Hepatocyte (in vitro differentiated cells): ENCODE measurements around the gene GKN1. TPM values are rescaled to one million over a fixed set of nuclear protein-coding genes. Genes with fewer than 3 reads are reported as not detected.

Experiments used
- DNase-seq: peaks from one replicate; pipeline ENCODE4 v3.0.0-alpha.2; 2016; ENCODE audit warnings: low spot score
- H2AFZ ChIP-seq: fragments of 200-600 bp; sonication (generic); 2 replicates; pipeline ENCODE4 v1.6.0; 2016; ENCODE audit warnings: antibody characterized with exemption, mild to moderate bottlenecking
- H3K27ac ChIP-seq: fragments of 200-600 bp; sonication (generic); 2 replicates; pipeline ENCODE4 v1.5.1; 2016; ENCODE audit warnings: mild to moderate bottlenecking
- H3K27me3 ChIP-seq: fragments of 200-600 bp; sonication (generic); 2 replicates; pipeline ENCODE4 v1.6.1; 2016
- H3K36me3 ChIP-seq: fragments of 200-600 bp; sonication (generic); replicated peaks from 2 replicates; pipeline ENCODE4 v1.5.1; 2016; ENCODE audit warnings: low read depth; ENCODE audit not compliant: insufficient read depth
- H3K4me1 ChIP-seq: fragments of 200-600 bp; sonication (generic); 2 replicates; pipeline ENCODE4 v1.5.1; 2016; ENCODE audit warnings: mild to moderate bottlenecking, moderate library complexity; ENCODE audit not compliant: insufficient read depth
- H3K4me2 ChIP-seq: fragments of 200-600 bp; sonication (generic); 2 replicates; pipeline ENCODE4 v1.6.0; 2016
- H3K4me3 ChIP-seq: fragments of 200-600 bp; sonication (generic); 2 replicates; pipeline ENCODE4 v1.5.1; 2016; ENCODE audit warnings: mild to moderate bottlenecking
- H3K79me2 ChIP-seq: fragments of 200-600 bp; sonication (generic); 2 replicates; pipeline ENCODE4 v1.6.0; 2017; ENCODE audit warnings: mild to moderate bottlenecking
- H3K9me2 ChIP-seq: fragments of 200-600 bp; sonication (generic); replicated peaks from 2 replicates; pipeline ENCODE4 v1.6.0; 2017; ENCODE audit warnings: mild to moderate bottlenecking; ENCODE audit not compliant: insufficient read depth
- H3K9me3 ChIP-seq: fragments of 200-600 bp; sonication (generic); 2 replicates; pipeline ENCODE4 v1.5.1; 2016; ENCODE audit warnings: low read depth, mild to moderate bottlenecking
- H4K20me1 ChIP-seq: fragments of 200-600 bp; sonication (generic); 2 replicates; pipeline ENCODE4 v1.6.0; 2016; ENCODE audit warnings: mild to moderate bottlenecking; ENCODE audit not compliant: insufficient read depth, poor library complexity, severe bottlenecking
- EZH2 ChIP-seq: fragments of 200-600 bp; sonication (generic); IDR thresholded peaks from 2 replicates; pipeline ENCODE4 v1.6.1; 2016; ENCODE audit warnings: antibody characterized with exemption, mild to moderate bottlenecking, borderline replicate concordance
- EZH2phosphoT487 ChIP-seq: fragments of 200-600 bp; sonication (generic); IDR thresholded peaks from one replicate; pipeline ENCODE4 v1.6.1; 2018; ENCODE audit warnings: antibody characterized with exemption, mild to moderate bottlenecking, low read depth, moderate library complexity; ENCODE audit not compliant: unreplicated experiment, severe bottlenecking
- WGBS: methylation state at CpG from one replicate; pipeline ENCODE4 v1.1.6; 2016; ENCODE audit warnings: low lambda C conversion rate; ENCODE audit errors: missing lambda C conversion rate; 5-methylcytosine and 5-hydroxymethylcytosine counted together
- polyA plus RNA-seq: library from polyadenylated mRNA; unstranded; fragments of >200 nt; fragmentation: Nextera tagmentation; extraction: Ambion mirVana; gene quantifications from 2 replicates; pipeline ENCODE4 v1.2.1, GENCODE V29; 2016
- total RNA-seq: library from RNA; depleted of rRNA; stranded (reverse); fragments of >200 nt; gene quantifications from 2 replicates; pipeline ENCODE4 v1.2.3, GENCODE V29; 2014
- TF ChIP-seq, protein P1 (sequence below): fragments of 200-600 bp; sonication (generic); IDR thresholded peaks from 2 replicates; pipeline ENCODE4 v1.5.1; 2016; ENCODE audit warnings: antibody characterized with exemption, mild to moderate bottlenecking; ENCODE audit not compliant: poor library complexity

GKN1 gene
- total and polyA plus RNA-seq, 2 experiments from 2014 or later: 0.25 to 0.53 TPM

DNA sequence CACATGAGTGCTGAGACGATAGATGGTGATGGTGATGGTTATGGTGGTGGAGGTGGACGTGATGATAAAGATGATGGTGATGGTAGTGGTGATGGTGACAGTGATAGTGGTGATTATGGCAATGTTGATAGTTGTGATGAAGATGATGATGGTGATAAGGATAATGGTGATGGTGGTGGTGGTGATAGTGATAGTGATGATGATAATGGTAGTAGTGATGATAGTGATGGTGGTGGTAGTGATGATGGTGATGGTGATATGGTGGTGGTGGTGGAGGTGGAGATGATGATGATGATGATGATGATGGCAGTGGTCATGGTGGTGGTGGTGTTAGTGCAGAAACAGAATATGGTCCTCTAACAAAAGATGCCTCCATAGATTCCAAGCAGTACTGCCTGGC, 48.8 kb downstream of the GKN1 start:
- no peak overlapping the region for H3K4me3 ChIP-seq
- no peaks in the 10 kb centered on the region for H3K4me1 ChIP-seq
- no peaks in the 10 kb centered on the region for H3K9me2 ChIP-seq
- H3K4me2 ChIP-seq: no peak overlapping the region
- H3K27me3 ChIP-seq: no peaks in the 10 kb centered on the region
- peaks cover 61% of the 10 kb centered on the region for H3K79me2 ChIP-seq
- no peak overlapping the region for H2AFZ ChIP-seq
- no peaks in the 10 kb centered on the region for H3K9me3 ChIP-seq
- H3K27ac ChIP-seq: no peak overlapping the region
- 95% methylated on average over 2 of the region's 2 CpGs for WGBS
- H3K36me3 ChIP-seq: no peaks in the 10 kb centered on the region
- TF ChIP-seq, protein P1, sequence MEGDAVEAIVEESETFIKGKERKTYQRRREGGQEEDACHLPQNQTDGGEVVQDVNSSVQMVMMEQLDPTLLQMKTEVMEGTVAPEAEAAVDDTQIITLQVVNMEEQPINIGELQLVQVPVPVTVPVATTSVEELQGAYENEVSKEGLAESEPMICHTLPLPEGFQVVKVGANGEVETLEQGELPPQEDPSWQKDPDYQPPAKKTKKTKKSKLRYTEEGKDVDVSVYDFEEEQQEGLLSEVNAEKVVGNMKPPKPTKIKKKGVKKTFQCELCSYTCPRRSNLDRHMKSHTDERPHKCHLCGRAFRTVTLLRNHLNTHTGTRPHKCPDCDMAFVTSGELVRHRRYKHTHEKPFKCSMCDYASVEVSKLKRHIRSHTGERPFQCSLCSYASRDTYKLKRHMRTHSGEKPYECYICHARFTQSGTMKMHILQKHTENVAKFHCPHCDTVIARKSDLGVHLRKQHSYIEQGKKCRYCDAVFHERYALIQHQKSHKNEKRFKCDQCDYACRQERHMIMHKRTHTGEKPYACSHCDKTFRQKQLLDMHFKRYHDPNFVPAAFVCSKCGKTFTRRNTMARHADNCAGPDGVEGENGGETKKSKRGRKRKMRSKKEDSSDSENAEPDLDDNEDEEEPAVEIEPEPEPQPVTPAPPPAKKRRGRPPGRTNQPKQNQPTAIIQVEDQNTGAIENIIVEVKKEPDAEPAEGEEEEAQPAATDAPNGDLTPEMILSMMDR: no peak
- TF ChIP-seq EZH2 (no peak), EZH2phosphoT487 (no peak)
- peaks cover 15% of the 10 kb centered on the region for H4K20me1 ChIP-seq
- no peak for DNase-seq

DNA sequence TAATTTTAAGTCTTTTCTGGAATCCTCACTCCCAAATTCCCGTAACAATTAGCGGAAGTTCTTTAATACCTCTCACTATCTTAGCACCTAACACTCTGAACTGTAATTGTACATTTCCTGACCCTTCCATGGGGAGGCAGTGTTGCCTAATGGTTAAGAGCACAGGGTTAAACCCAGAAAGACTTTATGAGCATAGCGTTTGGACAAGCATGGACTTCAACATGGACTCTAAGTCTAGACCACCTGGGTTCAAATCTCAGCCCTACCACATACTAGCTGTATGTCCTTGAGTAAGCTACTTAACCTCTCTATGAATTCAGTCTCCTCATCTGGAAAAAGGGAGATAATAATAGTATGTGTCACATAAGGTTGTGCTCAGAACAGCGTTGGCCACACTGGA, 51.6 kb downstream of the GKN1 start:
- Histone ChIP-seq H3K9me3 (no peaks in the 10 kb centered on the region), H3K9me2 (no peaks in the 10 kb centered on the region), H4K20me1 (peaks cover 4% of the 10 kb centered on the region), H3K27me3 (no peaks in the 10 kb centered on the region), H3K4me2 (no peak overlapping the region), H3K4me3 (no peak overlapping the region), H3K79me2 (peaks cover 50% of the 10 kb centered on the region), H2AFZ (no peak overlapping the region), H3K27ac (no peak overlapping the region), H3K4me1 (no peaks in the 10 kb centered on the region), H3K36me3 (no peaks in the 10 kb centered on the region)
- 80% methylated on average over 4 of the region's 4 CpGs for WGBS
- peak; percentile 52 for DNase-seq
- TF ChIP-seq EZH2phosphoT487: no peak
- TF ChIP-seq, protein P1: peak; percentile 51

DNA sequence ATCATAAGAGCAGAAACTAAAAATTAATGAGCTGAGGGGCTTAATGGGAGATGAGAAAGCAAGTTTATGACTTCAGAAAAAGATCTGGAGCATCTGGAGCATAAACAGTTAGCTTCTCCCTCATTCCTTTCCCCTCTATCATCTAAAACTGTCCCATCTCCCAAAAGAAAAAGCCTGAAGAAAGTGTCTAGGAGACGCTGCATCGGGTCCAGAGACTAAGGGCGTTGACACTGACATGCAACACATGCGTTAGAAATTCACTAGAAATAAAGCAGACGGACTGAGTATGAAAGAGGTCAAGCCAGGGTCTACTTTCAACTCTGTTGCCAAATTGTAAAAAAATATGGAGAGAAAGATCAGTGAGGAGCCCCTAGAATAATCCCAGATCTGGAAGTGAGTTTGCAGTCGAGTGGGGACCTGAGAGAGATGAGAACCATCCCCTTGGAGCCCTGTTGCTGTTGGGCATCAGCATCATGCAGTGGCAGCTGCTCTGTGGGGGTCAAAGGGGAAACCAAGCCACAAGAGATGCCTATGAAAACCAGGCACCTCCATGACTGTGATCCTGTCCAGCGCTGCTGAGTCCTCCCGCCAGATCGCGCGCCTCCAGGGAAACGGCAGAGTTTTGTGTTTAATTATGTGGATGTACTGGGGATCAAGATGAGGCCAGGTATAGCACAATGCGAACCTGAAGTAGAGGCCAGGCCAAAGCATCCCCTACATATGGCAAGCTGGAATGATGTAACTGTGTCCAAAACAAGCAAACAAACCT, 52.4 kb downstream of the GKN1 start:
- Histone ChIP-seq H3K27ac (no peak overlapping the region), H3K9me2 (no peaks in the 10 kb centered on the region), H3K27me3 (no peaks in the 10 kb centered on the region), H3K36me3 (no peaks in the 10 kb centered on the region), H3K4me2 (no peak overlapping the region), H3K9me3 (no peaks in the 10 kb centered on the region), H4K20me1 (peaks cover 4% of the 10 kb centered on the region), H3K79me2 (peaks cover 53% of the 10 kb centered on the region), H3K4me3 (no peak overlapping the region), H3K4me1 (no peaks in the 10 kb centered on the region), H2AFZ (no peak overlapping the region)
- TF ChIP-seq, protein P1: no peak
- TF ChIP-seq EZH2 (no peak), EZH2phosphoT487 (no peak)
- no peak for DNase-seq
- WGBS: 82% methylated on average over 13 of the region's 13 CpGs

Other genes with a start within 250 kb of the GKN1 start
- gene ARHGAP25, start 239.8 kb upstream of the GKN1 start, total RNA-seq: 0.47 TPM in 1 of 2 replicates, not detected in the other
- 0.12 and 0.21 TPM in 2 replicates for gene ARHGAP25, start 239.8 kb upstream of the GKN1 start, polyA plus RNA-seq
- 0.12 and 0.27 TPM in 2 replicates for gene BMP10, start 103.2 kb upstream of the GKN1 start, total RNA-seq
- not detected in 2 replicates for gene BMP10, start 103.2 kb upstream of the GKN1 start, polyA plus RNA-seq
- not detected in 2 replicates for gene GKN2, start 21.7 kb upstream of the GKN1 start, total RNA-seq
- not detected in 2 replicates for gene GKN2, start 21.7 kb upstream of the GKN1 start, polyA plus RNA-seq
- gene ANTXR1, start 38.5 kb downstream of the GKN1 start, total RNA-seq: 24.5 and 34.7 TPM in 2 replicates
- 29.1 and 35.3 TPM in 2 replicates for gene ANTXR1, start 38.5 kb downstream of the GKN1 start, polyA plus RNA-seq